ENCODE measurements around the gene QRSL1. TPM values are rescaled to one million over a fixed set of nuclear protein-coding genes. Genes with fewer than 3 reads are reported as not detected.

Gene QRSL1
- total and polyA plus RNA-seq, 9 of the 15 experiments (the other 6 are each of a cell fraction or from before 2014, with no cell fraction given): 14.6 to 31.5 (median 23.0) TPM

- Histone ChIP-seq H3K9me3 (replicated peaks; ENCODE audit: control insufficient read depth, insufficient read depth, low read depth, low read length) (0 out of 2 replicates have a peak, but pooled peaks cover 2% of the 10 kb centered on the region), H3K4me2 (ENCODE audit: insufficient read depth, low read length) (no peak overlapping the region), H3K27me3 (ENCODE audit: control insufficient read depth in 2 of 2, insufficient read depth in 2 of 2, low read length in 2 of 2) (no peaks in the 10 kb centered on the region), H2AFZ (ENCODE audit: low read depth, low read length) (no peak overlapping the region), H3K9me1 (ENCODE audit: control insufficient read depth, insufficient read depth, low read length) (no peaks in the 10 kb centered on the region), H3K27ac (ENCODE audit: extremely low read depth, low read depth, low read length) (no peak overlapping the region), H3K9ac (ENCODE audit: insufficient read depth in 1 of 2, low read depth in 2 of 2, low read length in 2 of 2) (no peak overlapping the region), H4K20me1 (replicated peaks; ENCODE audit: control insufficient read depth, insufficient read depth, low read length) (no peaks in the 10 kb centered on the region), H3K79me2 (ENCODE audit: control insufficient read depth, insufficient read depth, low read length) (no peaks in the 10 kb centered on the region), H3K4me3 (no peak overlapping the region), H3K4me1 (replicated peaks in 1 of 2; ENCODE audit: control insufficient read depth in 2 of 2, insufficient read depth in 2 of 2, low read length in 2 of 2) (no peaks in the 10 kb centered on the region), H3K36me3 (ENCODE audit: control insufficient read depth, insufficient read depth, low read length) (peaks cover 36% of the 10 kb centered on the region)
- intact Hi-C loops (cut with micrococcal nuclease): no loop called here
- ChIA-PET CTCF (ENCODE audit: low intra/inter-chr PET ratio) (no interaction called here), POLR2A (interaction anchor here (0.9 to 1.1 kb wide), 2 partner anchors 10 kb away, joined by 3 read pairs; no protein-coding TSS in a partner anchor)
- BruUV-seq (replicated peaks): no TSS peak
- DNase-seq (ENCODE audit: extremely low read depth in 1 of 4, low spot score in 3 of 4) (no peak), ATAC-seq (no peak), FAIRE-seq (no peak)
- TF ChIP-seq LCOR (CRISPR knock-in tag; IDR thresholded peaks at IDR 0.05) (no peak), HDGF (IDR thresholded peaks at IDR 0.05) (no peak), ELF1 (tag; IDR thresholded peaks at IDR 0.05) (no peak), ZEB2 (IDR thresholded peaks at IDR 0.05) (no peak), ESRRB (CRISPR knock-in tag; IDR thresholded peaks at IDR 0.05; ENCODE audit: borderline replicate concordance) (no peak), ZNF217 (CRISPR knock-in tag; IDR thresholded peaks at IDR 0.05) (no peak), E2F3 (CRISPR knock-in tag; IDR thresholded peaks at IDR 0.05) (no peak), KDM1A (IDR thresholded peaks at IDR 0.05) (no peak), POLR2B (IDR thresholded peaks at IDR 0.05; ENCODE audit: low read depth, partially characterized antibody) (no peak), RREB1 (CRISPR knock-in tag; IDR thresholded peaks at IDR 0.05) (no peak), TBL1XR1 (IDR thresholded peaks at IDR 0.05; ENCODE audit: low read length in 2 of 2) (no peak), EGR1 (conservative IDR thresholded peaks at IDR 0.05) (no peak), ESRRA (IDR thresholded peaks at IDR 0.05; ENCODE audit: borderline replicate concordance, low read depth) (no peak), ZNF133 (CRISPR knock-in tag; IDR thresholded peaks at IDR 0.05) (no peak), ZBTB7A (IDR thresholded peaks at IDR 0.05; ENCODE audit: borderline replicate concordance, control insufficient read depth, low read depth, low read length) (no peak), ZNF395 (CRISPR knock-in tag; IDR thresholded peaks at IDR 0.05) (no peak), ZNF253 (CRISPR knock-in tag; conservative IDR thresholded peaks at IDR 0.05) (no peak), E2F5 (CRISPR knock-in tag; IDR thresholded peaks at IDR 0.05) (no peak)
- in situ Hi-C loops (cut with MboI): no loop called here
- 59% methylated on average over 3 of the region's 3 CpGs for WGBS (ENCODE audit: insufficient coverage, low coverage, missing lambda C conversion rate)
Measured at GRCh38 chr6:106618324-106618723, 11.1 kb upstream of the QRSL1 start.

Measured in K562 (cell line).